Medulla oblongata (tissue), 1 donor: ENCODE data around the gene EPB41.
"Not testable (repeated sequence)": the region's sequence is repeated elsewhere in the genome, so short reads cannot be mapped to it uniquely, and the experiment has no call there.

Source experiments
- DNase-seq: peaks from one replicate; pipeline ENCODE4 v3.0.0-alpha.2; 2015; ENCODE audit errors: extremely low spot score

Gene EPB41

DNA sequence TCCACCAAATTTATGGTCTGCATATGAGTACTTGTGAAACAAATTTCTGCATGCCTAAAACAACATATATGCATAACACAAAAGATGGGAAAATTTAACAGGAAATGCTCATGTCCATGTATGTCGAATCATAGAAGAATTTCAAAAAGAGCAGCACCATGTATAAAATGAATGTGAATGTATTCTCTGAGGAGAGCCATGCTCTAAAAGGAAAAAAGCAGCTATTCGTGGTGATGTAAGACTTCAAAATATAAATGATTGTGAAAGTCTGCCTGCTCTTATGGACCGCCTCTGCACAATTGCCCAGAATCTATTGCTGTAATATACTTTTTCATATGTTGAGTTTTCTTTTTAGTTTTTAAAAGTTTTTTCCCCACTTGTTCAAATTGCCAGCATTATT is 66.8 kb downstream of the EPB41 start:
- no peak for DNase-seq

DNA sequence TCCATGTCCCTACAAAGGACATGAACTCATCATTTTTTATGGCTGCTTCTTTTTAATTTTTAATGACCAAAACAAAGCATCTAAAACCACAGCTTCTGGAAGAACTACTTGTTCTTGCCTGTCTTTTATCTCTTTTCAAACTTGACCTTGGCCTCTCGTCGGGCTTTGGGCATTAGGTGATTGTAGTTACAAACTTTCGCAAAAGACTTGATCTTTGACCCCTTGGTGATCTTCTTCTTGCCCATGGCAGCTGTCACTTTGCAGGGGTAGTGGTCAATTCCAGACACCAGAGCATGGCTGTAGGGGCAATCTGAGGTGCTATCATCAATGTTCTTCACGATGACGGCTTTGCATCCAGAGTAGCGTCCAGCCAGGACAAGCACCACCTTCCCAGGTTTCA is 67.8 kb downstream of the EPB41 start:
- DNase-seq = no peak

DNA sequence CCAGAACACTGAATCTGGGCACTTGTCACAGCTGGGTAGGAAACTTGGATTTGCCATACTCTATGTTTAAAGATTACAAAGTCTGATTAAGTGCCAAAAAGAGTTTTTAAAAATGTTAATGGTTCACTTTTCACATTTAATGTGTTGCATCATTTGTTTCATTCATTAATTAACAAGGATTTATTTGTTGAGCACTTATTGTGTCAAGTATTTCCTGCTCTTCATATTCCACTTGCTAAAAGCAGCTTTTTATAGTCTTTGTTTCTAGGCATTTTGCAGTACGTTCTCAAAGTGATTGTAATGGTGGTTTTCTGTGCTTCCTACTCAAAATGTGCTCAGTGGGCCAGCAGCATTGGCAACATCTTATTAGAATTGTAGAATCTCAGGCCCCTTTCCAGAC is 68.7 kb downstream of the EPB41 start:
- DNase-seq = no peak

DNA sequence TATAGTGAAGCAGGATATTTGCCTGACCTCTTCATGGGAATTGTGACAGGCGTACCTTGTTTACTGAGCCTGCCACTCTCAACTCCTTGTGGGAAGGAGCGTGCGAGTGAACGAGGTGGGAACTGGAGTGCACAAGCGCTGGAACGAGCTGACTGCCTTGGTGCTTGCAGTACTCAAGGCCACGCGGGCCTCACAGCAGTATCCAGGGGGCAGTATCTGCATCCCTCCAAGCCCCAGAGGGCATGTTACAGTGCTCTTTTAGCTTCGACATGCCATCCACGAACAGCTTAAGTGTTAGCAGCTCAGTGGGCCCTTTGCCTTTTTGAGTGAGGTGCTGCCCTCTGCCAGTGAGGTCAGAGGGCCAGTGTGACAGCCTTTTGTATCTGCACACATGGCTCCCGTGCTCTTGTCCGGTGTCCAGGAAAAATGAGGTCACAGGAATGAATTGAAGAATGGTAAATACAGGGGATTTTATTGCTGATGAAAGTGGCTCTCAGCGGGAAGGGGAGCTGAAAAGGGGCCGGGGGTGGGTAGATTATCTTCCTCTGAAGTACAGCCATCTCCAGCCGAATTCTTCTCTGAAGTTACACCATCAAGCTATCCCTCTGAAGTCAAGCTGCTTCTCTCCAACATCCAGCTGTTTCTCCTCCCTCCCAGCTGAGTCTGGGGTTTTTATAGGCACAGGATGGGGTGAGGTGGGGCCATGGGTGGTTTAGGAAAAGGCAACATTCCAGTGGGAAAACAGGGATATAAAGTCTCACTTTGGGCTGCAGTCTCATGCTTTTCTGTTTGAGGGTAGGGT is 69.3 kb downstream of the EPB41 start:
- no peak for DNase-seq

DNA sequence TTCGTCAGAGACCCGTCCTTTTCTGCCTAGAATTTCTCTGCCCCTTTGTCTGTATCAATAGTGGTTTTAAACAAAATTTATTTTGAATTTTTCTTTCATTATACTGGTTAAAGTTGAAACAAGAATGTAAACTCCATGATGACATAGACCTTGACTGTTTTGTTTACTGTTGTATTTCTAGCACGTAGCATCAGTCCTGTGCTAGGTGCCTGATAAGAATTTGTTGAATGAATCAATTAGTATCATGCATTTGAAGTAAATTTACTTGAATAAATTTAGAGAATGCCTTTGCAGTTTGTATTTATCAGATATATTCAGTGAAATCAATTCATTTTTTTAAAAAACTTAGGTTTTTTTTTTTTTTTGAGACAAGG is 69.9 kb downstream of the EPB41 start:
- no peak for DNase-seq

DNA sequence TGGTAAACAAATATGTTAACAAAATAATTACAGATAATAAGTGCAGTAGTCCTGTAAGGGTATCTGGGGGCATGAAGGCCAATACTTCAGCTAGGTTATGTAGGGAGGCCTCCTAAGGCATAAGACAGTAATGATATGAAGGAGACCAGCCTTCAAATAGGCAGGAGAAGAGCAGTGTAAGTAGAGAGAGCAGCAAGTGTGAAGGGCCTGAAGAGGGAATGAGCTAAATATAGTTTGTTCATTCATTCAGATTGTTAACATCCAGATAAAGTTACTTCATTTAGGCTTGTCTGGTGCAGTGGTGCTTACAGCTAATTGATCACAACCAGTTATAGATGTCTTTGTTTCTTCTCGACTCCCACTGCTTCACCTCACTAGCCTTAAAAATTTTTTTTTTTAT is 71.1 kb downstream of the EPB41 start:
- DNase-seq = no peak

DNA sequence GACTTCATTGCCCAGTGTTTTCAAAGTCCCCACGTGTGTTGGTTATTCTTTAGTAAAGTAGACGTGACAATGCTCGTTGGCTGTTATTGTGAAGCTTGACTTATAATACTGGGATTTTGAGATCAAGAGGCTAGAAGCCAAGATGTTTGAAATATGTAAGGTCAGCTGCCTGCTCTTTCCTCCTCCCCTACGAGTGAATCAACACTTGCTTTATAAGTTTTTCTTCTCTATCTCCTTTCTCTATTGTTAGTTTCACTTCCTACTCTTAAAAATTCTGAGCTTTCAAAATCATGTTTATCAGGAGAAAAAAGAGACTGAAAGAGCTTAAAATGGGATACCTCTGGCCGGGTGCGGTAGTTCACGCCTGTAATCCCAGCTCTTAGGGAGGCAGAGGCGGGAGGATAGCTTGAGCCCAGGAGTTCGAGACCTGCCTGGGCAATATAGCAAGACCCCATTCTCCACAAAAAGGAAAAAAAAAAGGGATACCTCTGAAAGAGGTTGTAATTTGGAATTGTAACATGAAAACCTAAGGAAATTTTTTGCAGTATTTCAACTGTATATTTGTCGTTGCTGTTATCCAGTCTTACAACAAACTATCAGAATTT is 72.0 kb downstream of the EPB41 start:
- DNase-seq = peak; percentile 18

DNA sequence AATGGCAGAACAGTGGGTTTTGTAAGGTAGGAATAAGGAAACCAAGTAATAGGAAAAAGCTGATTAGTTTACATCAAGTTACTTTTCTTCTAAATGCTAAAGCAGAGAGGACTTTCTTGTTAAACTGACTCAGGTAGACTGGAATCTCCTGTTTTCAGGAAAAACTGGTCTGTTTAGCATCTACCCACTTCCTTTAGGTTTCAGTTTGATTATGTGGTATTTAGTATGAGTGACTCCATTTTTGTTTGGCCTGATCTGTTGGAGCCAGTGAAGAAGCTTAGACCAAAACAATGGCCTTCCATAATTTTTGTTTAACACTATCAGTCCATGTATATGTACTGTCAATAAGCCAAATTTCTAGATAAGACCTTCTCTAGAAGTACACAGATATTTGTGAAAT is 88.4 kb downstream of the EPB41 start:
- DNase-seq = no peak

DNA sequence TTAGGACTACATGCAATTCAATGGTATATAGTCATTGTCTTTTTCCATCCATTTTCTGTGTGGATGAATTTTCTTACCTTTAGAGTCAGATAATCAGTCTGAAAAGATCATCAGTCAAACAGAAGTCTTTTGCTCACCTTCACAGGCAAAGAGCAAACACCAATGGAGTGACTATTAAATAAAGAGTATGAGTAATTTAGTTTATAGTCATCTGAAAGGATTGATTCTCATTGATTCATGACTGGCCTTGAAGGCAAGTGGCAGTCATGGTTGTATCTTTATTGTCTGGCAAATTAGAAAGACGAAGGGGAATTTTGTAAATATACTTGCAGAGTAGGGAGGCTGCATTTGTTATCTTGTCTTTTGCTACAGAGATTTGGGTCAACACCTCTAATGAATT is 89.9 kb downstream of the EPB41 start:
- no peak for DNase-seq

DNA sequence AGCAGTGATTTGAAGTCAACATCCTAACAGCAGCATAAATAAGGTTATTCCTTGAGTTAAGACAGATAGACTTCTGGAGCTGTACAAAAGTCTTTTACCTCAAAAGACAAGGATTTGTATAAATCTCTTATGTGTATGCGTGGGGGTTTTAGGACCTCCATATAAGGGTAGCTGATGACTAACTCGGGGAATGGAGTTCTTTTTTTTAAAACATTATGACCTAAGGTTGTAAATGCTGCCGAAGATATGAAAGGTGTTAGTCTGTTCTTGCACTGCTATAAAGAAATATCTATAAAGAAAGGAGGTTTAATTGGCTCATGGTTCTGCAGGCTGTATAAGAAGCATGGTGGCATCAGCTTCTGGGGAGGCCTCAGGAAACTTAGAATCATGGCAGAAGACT is 90.4 kb downstream of the EPB41 start:
- DNase-seq = no peak

DNA sequence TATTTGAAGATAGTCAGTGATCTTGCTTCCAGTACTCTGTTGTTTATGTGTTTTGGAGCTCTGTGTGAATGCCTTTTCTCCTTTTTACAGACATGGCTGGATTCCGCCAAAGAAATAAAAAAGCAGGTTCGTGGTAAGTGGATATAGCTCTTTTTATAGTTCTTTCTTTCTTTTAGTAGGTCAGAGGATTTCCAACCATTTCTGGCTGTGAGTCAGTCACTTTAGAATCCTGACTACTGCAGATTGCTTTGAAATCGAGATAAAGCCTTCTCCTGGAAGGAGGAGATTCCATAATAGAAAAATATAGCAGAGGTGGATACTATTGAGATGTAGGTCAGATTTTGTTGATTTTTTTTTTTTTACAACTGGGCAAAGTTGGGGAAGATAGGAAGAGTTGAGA is 97.4 kb downstream of the EPB41 start:
- DNase-seq = no peak

DNA sequence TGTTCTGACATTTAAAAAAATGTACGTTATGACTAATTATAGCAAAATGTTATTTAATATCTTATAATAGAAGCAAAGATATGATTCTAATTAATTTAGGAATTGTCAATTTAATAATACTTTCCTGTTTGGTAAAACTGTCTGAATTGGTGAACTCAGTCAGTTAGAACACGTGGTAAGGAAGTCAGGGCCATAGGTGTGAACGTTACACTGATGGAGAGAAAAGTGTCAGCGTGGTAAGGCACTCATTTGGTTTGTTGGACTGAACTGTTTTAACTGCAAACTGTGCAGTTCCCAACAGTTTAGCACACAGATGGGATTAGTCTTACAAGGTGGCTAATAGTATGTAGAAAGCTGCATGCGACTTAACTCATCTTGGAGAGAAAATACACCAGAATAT is 102.9 kb downstream of the EPB41 start:
- DNase-seq = no peak

DNA sequence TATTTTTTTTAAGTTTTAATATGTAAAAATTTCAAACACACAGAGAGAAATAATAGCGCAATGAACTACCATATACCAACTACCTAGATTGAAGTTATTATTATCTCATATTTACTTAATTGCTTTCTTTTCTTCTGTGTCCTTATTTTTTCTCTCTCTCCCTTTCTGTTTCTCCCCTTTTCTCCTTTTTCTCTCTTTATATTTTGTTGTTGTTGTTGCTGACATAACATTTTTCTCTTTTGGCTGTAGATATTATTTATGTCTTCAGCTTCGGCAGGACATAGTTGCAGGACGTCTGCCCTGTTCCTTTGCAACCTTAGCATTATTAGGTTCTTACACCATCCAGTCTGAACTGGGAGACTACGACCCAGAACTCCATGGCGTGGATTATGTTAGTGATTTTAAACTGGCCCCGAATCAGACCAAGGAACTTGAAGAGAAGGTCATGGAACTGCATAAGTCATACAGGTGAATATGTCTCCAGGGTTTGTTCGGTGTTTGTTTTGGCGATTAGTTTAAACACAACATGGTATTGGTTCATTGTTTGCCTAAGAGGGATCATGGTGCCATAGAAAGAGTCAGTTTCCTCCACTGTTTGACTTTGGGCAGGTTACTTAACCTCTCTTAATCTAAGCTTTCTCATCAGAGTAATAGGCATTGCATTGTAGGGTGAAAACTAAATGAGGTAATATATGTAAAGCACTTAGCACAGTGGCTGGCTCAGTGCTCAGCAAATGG is 103.8 kb downstream of the EPB41 start:
- no peak for DNase-seq

DNA sequence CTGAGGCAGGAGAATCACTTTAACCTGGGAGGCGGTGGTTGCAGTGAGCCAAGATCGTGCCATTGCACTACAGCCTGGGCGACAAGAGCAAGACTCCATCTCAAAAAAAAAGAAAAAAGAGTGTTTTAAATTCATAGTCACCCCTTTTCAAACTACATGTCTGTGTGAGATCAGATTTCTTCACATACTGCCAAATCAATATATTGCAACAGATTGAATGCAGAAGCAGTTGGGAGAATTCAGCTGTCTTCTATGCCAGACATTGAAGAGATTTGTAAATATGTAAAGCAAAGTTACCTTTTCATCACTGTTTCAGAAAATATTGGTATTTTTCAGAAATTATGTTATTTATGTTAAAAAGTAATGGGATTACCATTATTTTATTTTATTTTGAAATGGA is 108.3 kb downstream of the EPB41 start:
- DNase-seq = no peak

DNA sequence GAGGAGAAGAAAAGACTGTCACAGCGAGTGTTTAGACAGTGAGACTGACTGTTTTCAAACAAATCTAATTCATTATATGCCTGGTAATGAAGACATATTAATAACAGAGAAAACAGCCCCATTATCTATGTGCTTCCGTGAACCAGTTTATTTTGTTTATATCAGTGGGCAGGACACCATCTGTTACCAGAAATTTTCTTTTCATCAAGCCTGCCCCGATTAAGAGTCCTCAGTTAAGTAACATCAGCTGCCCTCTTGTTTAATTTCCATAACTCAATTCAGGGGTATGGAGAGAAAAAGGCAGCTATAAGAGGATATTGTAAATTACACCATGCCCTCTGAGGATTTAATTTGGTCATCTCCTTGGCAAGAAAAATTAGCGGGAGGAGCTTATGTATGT is 115.3 kb downstream of the EPB41 start:
- no peak for DNase-seq

DNA sequence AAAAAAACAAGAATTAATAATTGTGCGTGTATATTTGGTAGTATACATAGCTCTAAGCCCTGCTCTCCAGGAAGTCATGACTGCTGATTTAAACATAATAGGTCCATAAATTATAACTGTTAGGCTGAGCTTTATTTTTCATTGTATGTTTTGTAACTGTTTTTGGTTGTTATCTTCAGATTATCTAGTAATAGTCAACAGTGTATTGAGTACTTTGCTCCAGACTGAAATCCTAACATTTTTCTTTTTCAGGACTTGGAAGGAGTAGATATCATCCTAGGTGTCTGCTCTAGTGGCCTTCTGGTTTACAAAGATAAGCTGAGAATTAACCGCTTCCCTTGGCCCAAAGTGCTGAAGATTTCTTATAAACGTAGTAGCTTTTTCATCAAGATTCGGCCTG is 118.5 kb downstream of the EPB41 start:
- no peak for DNase-seq

DNA sequence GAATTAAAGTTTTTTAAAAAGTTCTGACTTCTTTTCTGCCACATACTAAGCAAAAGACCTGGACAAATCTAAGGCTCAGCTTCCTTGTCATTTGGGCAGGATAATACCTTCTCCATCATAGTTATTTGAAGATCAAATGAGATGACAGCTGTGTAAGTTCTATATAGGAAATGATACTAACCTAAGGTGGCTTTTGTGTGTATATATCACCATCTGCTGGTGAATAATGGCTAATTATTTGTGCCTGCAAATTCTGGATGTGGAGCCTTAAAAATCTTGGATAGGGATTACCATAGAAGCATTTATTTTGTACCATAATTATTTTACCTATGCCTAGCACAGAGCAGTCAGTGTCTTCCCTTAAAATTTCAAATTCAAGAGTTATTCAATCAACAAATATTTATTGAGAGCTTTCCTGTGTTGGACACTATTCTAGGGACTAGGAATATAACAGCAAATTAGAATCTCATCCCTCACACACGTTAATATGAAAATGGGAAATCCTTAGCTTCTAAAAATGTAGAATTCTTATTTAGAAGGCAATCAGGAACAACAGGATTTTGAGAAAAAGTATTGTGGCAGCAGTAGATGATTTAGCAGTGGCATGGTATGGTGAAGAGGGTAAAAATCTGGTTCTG is 119.6 kb downstream of the EPB41 start:
- DNase-seq = peak; percentile 53

DNA sequence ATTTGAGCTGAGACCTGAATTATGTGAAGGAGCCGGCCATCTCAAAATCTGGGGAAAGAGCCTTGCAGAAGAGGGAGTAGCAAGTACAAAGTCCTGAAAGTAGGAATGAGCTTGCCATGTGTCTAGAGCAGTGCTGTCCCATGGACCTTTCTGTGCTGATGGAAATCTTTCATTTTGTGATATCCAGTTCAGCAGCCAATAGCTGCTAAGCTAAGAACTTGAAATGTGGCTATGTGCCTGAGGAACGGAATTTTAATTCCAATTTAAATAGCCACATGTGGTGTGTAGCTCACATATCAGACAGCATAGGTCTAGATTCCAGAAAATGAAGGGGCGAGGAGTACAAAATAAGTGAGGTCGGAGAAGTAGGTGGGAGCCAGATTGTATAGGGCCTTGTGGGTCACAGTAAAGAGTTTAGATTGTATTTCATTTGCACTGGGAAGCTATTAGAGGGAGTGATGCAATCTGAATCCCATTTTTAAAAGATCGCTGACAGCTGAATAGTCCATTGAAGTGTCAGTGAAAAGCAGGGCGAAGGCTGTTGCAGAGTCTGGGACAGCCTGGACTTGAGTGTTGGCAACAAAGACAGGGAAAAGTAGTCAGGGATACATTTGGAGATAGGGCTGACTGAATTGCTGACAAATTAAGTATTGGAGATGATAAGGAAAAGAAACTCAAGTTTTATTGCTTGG is 129.1 kb downstream of the EPB41 start:
- DNase-seq = no peak

DNA sequence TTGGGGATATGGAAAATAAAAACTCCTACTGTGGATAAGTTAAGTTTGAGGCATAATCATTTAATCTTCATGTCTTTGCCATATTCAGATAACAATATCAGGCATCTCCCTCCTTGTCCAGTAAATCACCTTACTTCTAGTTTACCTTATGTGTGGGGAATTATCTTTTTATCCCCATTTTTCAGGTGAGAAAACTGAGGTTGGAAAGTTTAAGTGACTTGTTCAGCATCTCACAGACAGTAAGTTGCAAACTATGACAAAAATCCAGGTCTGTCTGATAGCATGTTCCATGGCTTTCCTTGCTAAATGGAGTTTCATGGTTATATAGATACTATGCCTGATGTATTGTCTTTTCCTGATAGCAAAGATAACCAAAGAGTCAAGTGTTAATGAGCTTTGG is 129.6 kb downstream of the EPB41 start:
- DNase-seq = no peak

DNA sequence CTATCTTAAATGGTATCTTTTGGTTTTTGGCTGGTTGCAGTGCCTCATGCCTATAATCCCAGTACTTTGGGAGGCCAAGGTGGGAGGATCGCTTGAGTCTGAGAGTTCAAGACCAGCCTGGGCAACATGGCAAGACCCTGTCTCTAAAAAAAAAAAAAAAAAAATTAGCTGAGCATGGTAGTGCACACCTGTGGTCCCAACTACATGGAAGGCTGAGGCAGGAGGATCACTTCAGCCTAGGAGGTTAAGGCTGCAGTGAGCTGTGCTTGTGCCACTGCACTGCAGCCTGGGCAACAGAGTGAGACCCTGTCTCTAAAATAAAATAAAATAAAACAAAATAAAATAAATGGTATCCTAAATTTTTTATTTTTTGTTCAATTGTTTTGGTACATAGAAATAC is 131.3 kb downstream of the EPB41 start:
- DNase-seq = not testable (repeated sequence)

DNA sequence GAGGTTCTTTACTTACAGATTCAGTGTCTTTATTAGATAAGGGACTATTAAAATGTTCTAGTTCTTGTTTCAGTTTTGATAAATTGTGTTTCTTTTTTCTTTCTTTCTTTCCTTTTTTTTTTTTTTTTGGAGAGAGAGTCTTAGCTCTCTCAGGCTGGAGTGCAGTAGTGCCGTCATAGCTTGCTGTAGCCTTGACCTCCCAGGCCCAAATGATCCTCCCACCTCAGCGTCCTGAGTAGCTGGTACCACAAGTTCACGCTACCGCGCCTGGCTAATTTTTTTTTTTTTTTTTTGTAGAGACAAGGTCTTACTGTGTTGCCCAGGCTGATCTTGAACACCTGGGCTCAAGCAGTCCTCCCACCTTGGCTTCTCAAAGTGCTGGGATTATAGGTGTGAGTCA is 132.8 kb downstream of the EPB41 start:
- DNase-seq = no peak

DNA sequence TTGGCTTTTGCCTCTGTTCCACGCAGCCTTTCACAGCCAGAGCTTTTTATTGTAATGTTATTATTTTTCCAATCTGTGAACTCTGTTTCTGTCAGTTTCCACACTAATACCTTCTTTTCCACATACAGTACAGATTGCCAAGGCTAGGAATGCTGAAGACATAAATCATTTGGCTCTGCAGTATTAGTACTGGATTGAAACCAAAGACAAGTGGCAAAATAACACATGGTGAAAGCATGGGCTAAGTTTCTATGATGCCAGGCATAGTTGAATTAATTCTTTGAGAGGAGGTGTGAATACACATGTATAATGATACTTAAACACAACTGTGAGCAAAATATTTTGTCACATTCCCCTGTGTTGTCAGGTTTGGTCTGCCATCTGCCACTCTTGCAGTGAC is 135.8 kb downstream of the EPB41 start:
- no peak for DNase-seq
